ENCODE measurements around the gene MYCBPAP.

DNA sequence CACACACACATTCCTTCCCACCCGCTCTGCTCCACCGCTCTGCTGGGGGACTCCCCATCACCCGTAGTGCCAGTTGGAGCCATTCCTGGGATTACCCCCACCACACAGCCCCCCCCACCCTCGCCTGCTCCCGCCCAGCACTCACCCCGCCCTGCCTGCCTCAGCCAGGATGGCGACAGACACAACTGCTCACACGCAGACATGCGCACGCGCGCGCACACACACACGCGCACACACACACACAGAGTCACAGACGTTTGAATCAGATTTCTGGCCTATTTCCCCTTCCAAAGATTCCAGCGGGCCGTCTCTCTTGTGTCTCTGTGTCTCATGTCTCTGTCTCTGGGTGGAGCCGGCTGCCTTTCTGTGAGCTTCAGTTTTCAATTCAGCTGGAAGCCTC, 56.7 kb downstream of the MYCBPAP start:
- no peak for TF ChIP-seq CTCF (IDR thresholded peaks at IDR 0.05)
- TF ChIP-seq POLR2AphosphoS5 (IDR thresholded peaks at IDR 0.05), result peak in 1 of 3 donors; percentile 32
- TF ChIP-seq POLR2A (IDR thresholded peaks at IDR 0.05), result no peak

Data from suprapubic skin (tissue), 4 donors.